HG03575 (cell line): Measurements from ENCODE around the gene MRPL45.

ENCODE experiments used
- ATAC-seq: cut with Tn5 transposase; IDR thresholded peaks from one replicate; pipeline ENCODE4 v1.9.1; 2021; ENCODE audit not compliant: unreplicated experiment, insufficient number of reproducible peaks, low FRiP score; ENCODE audit errors: extremely low read depth

MRPL45 gene

GRCh38 chr17:38322897-38323296 lies 25.9 kb downstream of the MRPL45 start:
- ATAC-seq, result no peak

- no peak for ATAC-seq
Observed at GRCh38 chr17:38324141-38324697, 27.3 kb downstream of the MRPL45 start.

GRCh38 chr17:38324772-38325171 lies 27.8 kb downstream of the MRPL45 start:
- no peak for ATAC-seq

- no peak for ATAC-seq
Observed at GRCh38 chr17:38325221-38325851, 28.4 kb downstream of the MRPL45 start.

GRCh38 chr17:38326996-38327792 lies 30.2 kb downstream of the MRPL45 start:
- no peak for ATAC-seq

- no peak for ATAC-seq
Observed at GRCh38 chr17:38327936-38328335, 31.0 kb downstream of the MRPL45 start.

GRCh38 chr17:38328620-38329019 lies 31.7 kb downstream of the MRPL45 start:
- no peak for ATAC-seq

GRCh38 chr17:38329284-38329683 lies 32.3 kb downstream of the MRPL45 start:
- no peak for ATAC-seq

GRCh38 chr17:38329808-38330730 lies 33.1 kb downstream of the MRPL45 start:
- no peak for ATAC-seq

GRCh38 chr17:38330941-38331411 lies 34.0 kb downstream of the MRPL45 start:
- ATAC-seq, result no peak

GRCh38 chr17:38332735-38333134 lies 35.8 kb downstream of the MRPL45 start:
- ATAC-seq, result no peak

GRCh38 chr17:38333635-38334295 lies 36.8 kb downstream of the MRPL45 start:
- ATAC-seq, result no peak

- ATAC-seq, result no peak
Observed at GRCh38 chr17:38334480-38335364, 37.8 kb downstream of the MRPL45 start.

- no peak for ATAC-seq
Observed at GRCh38 chr17:38336838-38337237, 39.9 kb downstream of the MRPL45 start.

GRCh38 chr17:38338053-38338452 lies 41.1 kb downstream of the MRPL45 start:
- ATAC-seq, result no peak

- no peak for ATAC-seq
Observed at GRCh38 chr17:38338535-38338934, 41.6 kb downstream of the MRPL45 start.

- ATAC-seq, result no peak
Observed at GRCh38 chr17:38339891-38340290, 42.9 kb downstream of the MRPL45 start.
